Small intestine (tissue), 7 donors: ENCODE results near the gene ARID2. TPM values are rescaled to one million over a fixed set of nuclear protein-coding genes. Genes with fewer than 3 reads are reported as not detected.

Source experiments
- DNase-seq, 2 donors: peaks; one replicate each; pipeline versions ENCODE4 v3.0.0 to v3.0.0-alpha.2; 2013
- FAIRE-seq: peaks from 2 replicates; lab custom pipeline; 2012; peaks lifted over from hg19 to GRCh38; lab: Jason Lieb, UNC
- H3K27ac ChIP-seq, 3 donors: one replicate each; pipeline ENCODE4 v1.5.1; 2013; ENCODE audit warnings: low read length in 2 of 3, mild to moderate bottlenecking in 2 of 3, control low read depth in 1 of 3, inconsistent platforms in 1 of 3, low read depth in 1 of 3, moderate library complexity in 1 of 3
- H3K27me3 ChIP-seq, 3 donors: one replicate each; pipeline ENCODE4 v1.6.1; 2013; ENCODE audit warnings: low read length in 3 of 3, inconsistent platforms in 1 of 3; ENCODE audit not compliant: control insufficient read depth in 3 of 3, insufficient read depth in 3 of 3
- H3K36me3 ChIP-seq, 3 donors: one replicate each; pipeline ENCODE4 v1.6.1; 2013; ENCODE audit warnings: low read length in 3 of 3, inconsistent platforms in 1 of 3, low read depth in 1 of 3, mild to moderate bottlenecking in 1 of 3, moderate library complexity in 1 of 3; ENCODE audit not compliant: control insufficient read depth in 3 of 3, insufficient read depth in 2 of 3
- H3K4me1 ChIP-seq, 3 donors: one replicate each; pipeline ENCODE4 v1.6.1; 2013; ENCODE audit warnings: low read length in 2 of 3, inconsistent platforms in 1 of 3, low read depth in 1 of 3, mild to moderate bottlenecking in 1 of 3, moderate library complexity in 1 of 3; ENCODE audit not compliant: control insufficient read depth in 3 of 3, insufficient read depth in 2 of 3
- H3K4me3 ChIP-seq, 3 donors: one replicate each; pipeline ENCODE4 v1.5.1; 2013; ENCODE audit warnings: low read length in 3 of 3, control low read depth in 1 of 3, inconsistent platforms in 1 of 3, low read depth in 1 of 3, mild to moderate bottlenecking in 1 of 3, moderate library complexity in 1 of 3
- H3K9me3 ChIP-seq, 2 donors: one replicate each; pipeline ENCODE4 v1.6.1; 2013; ENCODE audit warnings: low read depth in 1 of 2, low read length in 1 of 2; ENCODE audit not compliant: control insufficient read depth in 2 of 2, insufficient read depth in 1 of 2
- WGBS, 3 donors: extraction: QIAGEN DNeasy Blood & Tissue Kit; methylation state at CpG; one replicate each; pipeline ENCODE4 v1.1.7; 2013; 5-methylcytosine and 5-hydroxymethylcytosine counted together
- polyA plus RNA-seq, 4 donors: library from polyadenylated mRNA; stranded (reverse) in 3 of 4; unstranded in 1 of 4; fragments of 200-250 nt in 3 of 4; fragments of 120-200 nt in 1 of 4; gene quantifications; one replicate each; pipeline versions ENCODE4 v1.2.1 to v1.2.3, GENCODE V29; 2013
- donor health status: healthy with polysubstance abuse.
- donor health status: control.
- donor health status: control.
- donor health status: Bipolar disorder and iron deficiency.
- donor health status: healthy.

The ARID2 gene
- polyA plus RNA-seq, 4 donors = 5.1 to 17.6 (median 6.0) TPM

DNA sequence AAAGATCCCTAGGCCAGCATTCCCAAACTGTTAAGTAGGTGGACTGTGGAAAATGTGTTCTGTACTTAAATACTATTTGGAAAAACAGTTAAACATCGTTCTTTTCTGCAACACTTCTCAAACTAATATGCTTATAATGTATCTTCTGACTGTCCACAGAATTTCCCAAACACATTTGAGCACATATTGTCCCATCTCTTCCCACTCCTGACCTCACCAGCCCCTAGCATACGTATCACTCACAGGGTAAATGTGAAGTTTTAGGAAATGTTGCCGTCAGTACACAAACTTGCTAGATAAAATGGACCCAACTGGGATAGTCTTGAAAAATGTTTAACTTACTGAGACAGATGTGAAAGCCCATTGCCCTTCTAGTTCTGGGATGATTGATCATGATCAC, 27.7 kb downstream of the ARID2 start:
- FAIRE-seq (no peak), DNase-seq (no peak)
- peaks cover 0 to 9% (median 0%) of the 10 kb centered on the region in 3 donors for H3K36me3 ChIP-seq
- peaks cover 0 to under 1% (median 0%) of the 10 kb centered on the region in 3 donors for H3K4me1 ChIP-seq
- H3K27ac ChIP-seq = peak overlapping the region in 1 of 3 donors; percentile 14
- no peaks in the 10 kb centered on the region for H3K27me3 ChIP-seq
- H3K4me3 ChIP-seq = no peak overlapping the region
- no peaks in the 10 kb centered on the region for H3K9me3 ChIP-seq
- 80 to 94% (median 87%) methylated on average over 3 of the region's 3 CpGs for WGBS, 3 donors

GRCh38 chr12:45760333-45760732, 30.8 kb downstream of the ARID2 start:
- no peak for FAIRE-seq
- no peak for DNase-seq
- WGBS, 3 donors = 86 to 95% (median 88%) methylated on average over 4 of the region's 4 CpGs

GRCh38 chr12:45762185-45763110, 32.9 kb downstream of the ARID2 start:
- FAIRE-seq (no peak), DNase-seq (peak; percentile 69 to 70)
- Histone ChIP-seq H3K36me3 (peaks cover 0 to 3% (median 0%) of the 10 kb centered on the region in 3 donors), H3K4me3 (no peak overlapping the region), H3K9me3 (no peaks in the 10 kb centered on the region), H3K27me3 (no peaks in the 10 kb centered on the region), H3K4me1 (peaks cover 0 to 4% (median 0%) of the 10 kb centered on the region in 3 donors), H3K27ac (no peak overlapping the region)
- whole genome bisulfite sequencing, 3 donors = 27 to 53% (median 46%) methylated on average over 3 of the region's 3 CpGs

More at GRCh38 chr12:45760333-45760732, 30.8 kb downstream of the ARID2 start:
- Histone ChIP-seq H3K4me3 (no peak overlapping the region), H3K27me3 (no peaks in the 10 kb centered on the region), H3K27ac (no peak overlapping the region), H3K9me3 (no peaks in the 10 kb centered on the region), H3K4me1 (peaks cover 0 to 4% (median 0%) of the 10 kb centered on the region in 3 donors), H3K36me3 (peaks cover 0 to 4% (median 0%) of the 10 kb centered on the region in 3 donors)

- 96 to 99% (median 99%) methylated on average over 4 of the region's 4 CpGs for WGBS, 3 donors
- peaks cover 0 to 4% (median 0%) of the 10 kb centered on the region in 3 donors for H3K4me1 ChIP-seq
- FAIRE-seq = no peak
Measured at GRCh38 chr12:45763381-45763780, 33.9 kb downstream of the ARID2 start.

GRCh38 chr12:45768194-45768593, 38.7 kb downstream of the ARID2 start:
- H3K27me3 ChIP-seq = no peaks in the 10 kb centered on the region
- no peak overlapping the region for H3K4me3 ChIP-seq
- DNase-seq = no peak
- no peak for FAIRE-seq
- 89 to 95% (median 90%) methylated on average over 1 of the region's 1 CpG for WGBS, 3 donors
- peaks cover 0 to 17% of the 10 kb centered on the region in 2 donors for H3K9me3 ChIP-seq
- H3K36me3 ChIP-seq = peaks cover 0 to 8% (median 2%) of the 10 kb centered on the region in 3 donors
- no peak overlapping the region for H3K27ac ChIP-seq
- H3K4me1 ChIP-seq = peaks cover 0 to 2% (median 0%) of the 10 kb centered on the region in 3 donors

More at GRCh38 chr12:45763381-45763780, 33.9 kb downstream of the ARID2 start:
- Histone ChIP-seq H3K27ac (no peak overlapping the region), H3K36me3 (peaks cover 0 to 3% (median 0%) of the 10 kb centered on the region in 3 donors), H3K27me3 (no peaks in the 10 kb centered on the region), H3K9me3 (peaks cover 0 to 4% of the 10 kb centered on the region in 2 donors), H3K4me3 (no peak overlapping the region)
- DNase-seq = no peak

DNA sequence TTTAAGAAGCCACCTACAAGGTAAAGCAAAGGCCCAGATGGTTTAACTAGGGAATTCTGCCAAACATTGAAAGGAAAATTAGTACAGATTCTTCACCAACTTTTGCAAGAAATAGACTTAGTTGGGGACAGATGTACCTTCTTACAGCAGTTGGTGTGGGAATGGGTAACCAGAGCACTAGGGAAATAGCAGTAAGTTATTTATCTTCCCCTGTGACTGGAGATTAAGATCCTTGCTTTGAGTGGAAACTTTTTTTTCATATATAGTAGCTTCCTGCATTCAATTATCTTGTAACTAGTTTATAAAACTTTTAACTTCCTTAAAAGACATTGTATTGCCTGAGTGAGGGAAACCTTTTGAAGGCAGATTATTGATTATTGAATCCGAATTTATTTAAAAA, 44.2 kb downstream of the ARID2 start:
- Histone ChIP-seq H3K27me3 (no peaks in the 10 kb centered on the region), H3K27ac (no peak overlapping the region), H3K4me1 (peaks cover 0 to 2% (median 0%) of the 10 kb centered on the region in 3 donors), H3K9me3 (peaks cover 0 to 12% of the 10 kb centered on the region in 2 donors), H3K4me3 (no peak overlapping the region), H3K36me3 (peaks cover 0 to 5% (median 2%) of the 10 kb centered on the region in 3 donors)
- FAIRE-seq (no peak), DNase-seq (no peak)
- 88 to 97% (median 89%) methylated on average over 1 of the region's 1 CpG for WGBS, 3 donors

DNA sequence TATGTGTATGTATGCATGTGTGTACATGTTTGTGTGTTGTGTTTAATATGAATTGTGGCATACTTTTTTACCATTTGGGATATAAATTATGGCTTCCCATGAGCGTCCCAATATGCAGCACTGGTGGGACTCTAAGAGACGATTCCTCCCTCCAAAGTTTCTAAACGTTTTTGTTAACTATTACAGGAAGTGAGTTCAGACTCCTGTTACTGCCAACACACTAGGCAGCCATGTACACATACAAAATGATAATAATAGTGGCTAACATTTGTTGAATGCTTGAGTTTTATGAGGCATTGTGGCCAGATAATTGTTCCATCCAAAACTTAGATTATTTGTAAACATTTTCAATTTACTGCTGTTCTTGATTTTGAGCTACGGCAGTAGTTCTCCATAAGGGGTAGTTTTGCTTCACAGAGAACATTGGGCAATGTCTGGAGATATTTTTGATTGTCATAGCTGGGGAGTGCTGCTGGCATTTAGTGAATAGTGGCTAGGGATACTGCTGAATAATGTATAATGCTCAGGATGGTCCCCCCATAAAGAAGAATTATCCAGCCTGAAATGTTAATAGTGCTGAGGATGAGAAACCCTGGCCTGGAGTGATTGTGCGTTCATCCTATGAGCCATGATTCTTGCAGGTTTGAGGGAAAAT, 45.1 kb downstream of the ARID2 start:
- H3K36me3 ChIP-seq = peaks cover 0 to 5% (median 2%) of the 10 kb centered on the region in 3 donors
- peaks cover 0 to 10% of the 10 kb centered on the region in 2 donors for H3K9me3 ChIP-seq
- H3K27me3 ChIP-seq = no peaks in the 10 kb centered on the region
- DNase-seq = no peak
- no peak for FAIRE-seq
- no peak overlapping the region for H3K27ac ChIP-seq
- WGBS, 3 donors = 62 to 76% (median 73%) methylated on average over 5 of the region's 5 CpGs
- H3K4me1 ChIP-seq = peaks cover 0 to 2% (median 0%) of the 10 kb centered on the region in 3 donors
- no peak overlapping the region for H3K4me3 ChIP-seq

- Histone ChIP-seq H3K4me1 (peaks cover 0 to 2% (median 0%) of the 10 kb centered on the region in 3 donors), H3K4me3 (no peak overlapping the region), H3K27me3 (no peaks in the 10 kb centered on the region), H3K36me3 (peaks cover 0 to 2% (median under 1%) of the 10 kb centered on the region in 3 donors), H3K9me3 (peaks cover 0 to 2% of the 10 kb centered on the region in 2 donors), H3K27ac (no peak overlapping the region)
- 78 to 91% (median 84%) methylated on average over 1 of the region's 1 CpG for WGBS, 3 donors
- FAIRE-seq (no peak), DNase-seq (no peak)
Measured at GRCh38 chr12:45775465-45775864, 46.0 kb downstream of the ARID2 start.
